DOHH2 (cell line): Measurements from ENCODE around the gene ACADS.

Experiments used
- EZH2phosphoT487 ChIP-seq: fragments of 200-600 bp; sonication (generic); IDR thresholded peaks from 2 replicates; pipeline ENCODE4 v1.6.1; 2017; ENCODE audit warnings: borderline replicate concordance, mild to moderate bottlenecking, antibody characterized with exemption, low read length, moderate library complexity, mixed read lengths
- TF ChIP-seq, protein P1 (sequence below): fragments of 200-600 bp; sonication (generic); IDR thresholded peaks from one replicate; pipeline ENCODE4 v1.5.1; 2014; ENCODE audit warnings: antibody characterized with exemption, mild to moderate bottlenecking, low read depth, low read length; ENCODE audit not compliant: poor library complexity, severe bottlenecking

DNA sequence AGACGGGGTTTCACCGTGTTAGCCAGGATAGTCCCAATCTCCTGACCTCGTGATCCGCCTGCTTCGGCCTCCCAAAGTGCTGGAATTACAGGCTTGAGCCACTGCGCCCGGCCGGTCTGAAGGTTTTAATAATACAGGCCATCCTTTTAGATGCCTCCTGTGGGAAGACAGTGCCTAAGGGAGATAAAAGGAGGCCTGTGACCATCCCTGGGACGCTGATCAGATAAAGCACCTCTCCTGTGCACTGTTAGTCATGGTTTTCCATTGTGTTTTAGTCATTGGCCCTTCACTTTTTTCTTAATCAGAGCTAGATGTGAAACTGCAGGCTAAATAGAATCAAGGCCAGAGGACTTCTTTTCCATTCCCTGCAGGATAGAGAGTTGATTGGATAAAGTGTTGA lies 7.6 kb upstream of the ACADS start:
- TF ChIP-seq, protein P1, sequence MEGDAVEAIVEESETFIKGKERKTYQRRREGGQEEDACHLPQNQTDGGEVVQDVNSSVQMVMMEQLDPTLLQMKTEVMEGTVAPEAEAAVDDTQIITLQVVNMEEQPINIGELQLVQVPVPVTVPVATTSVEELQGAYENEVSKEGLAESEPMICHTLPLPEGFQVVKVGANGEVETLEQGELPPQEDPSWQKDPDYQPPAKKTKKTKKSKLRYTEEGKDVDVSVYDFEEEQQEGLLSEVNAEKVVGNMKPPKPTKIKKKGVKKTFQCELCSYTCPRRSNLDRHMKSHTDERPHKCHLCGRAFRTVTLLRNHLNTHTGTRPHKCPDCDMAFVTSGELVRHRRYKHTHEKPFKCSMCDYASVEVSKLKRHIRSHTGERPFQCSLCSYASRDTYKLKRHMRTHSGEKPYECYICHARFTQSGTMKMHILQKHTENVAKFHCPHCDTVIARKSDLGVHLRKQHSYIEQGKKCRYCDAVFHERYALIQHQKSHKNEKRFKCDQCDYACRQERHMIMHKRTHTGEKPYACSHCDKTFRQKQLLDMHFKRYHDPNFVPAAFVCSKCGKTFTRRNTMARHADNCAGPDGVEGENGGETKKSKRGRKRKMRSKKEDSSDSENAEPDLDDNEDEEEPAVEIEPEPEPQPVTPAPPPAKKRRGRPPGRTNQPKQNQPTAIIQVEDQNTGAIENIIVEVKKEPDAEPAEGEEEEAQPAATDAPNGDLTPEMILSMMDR, result no peak
- no peak for TF ChIP-seq EZH2phosphoT487
